PFSK-1 (cell line): ENCODE measurements around the gene CNNM3.

Experiments used
- FOXP2 ChIP-seq: optimal IDR thresholded peaks from 2 replicates; pipeline ENCODE3; 2011; ENCODE audit warnings: borderline replicate concordance, control low read depth, inconsistent platforms; ENCODE audit not compliant: insufficient read depth; ENCODE audit errors: extremely low read length, extremely low read depth
- POLR2AphosphoS5 ChIP-seq: IDR thresholded peaks from 2 replicates; pipeline ENCODE4 v1.6.1; 2012; ENCODE audit warnings: low read depth, mild to moderate bottlenecking, control low read depth, low read length, moderate library complexity
- SIN3A ChIP-seq: IDR thresholded peaks from 2 replicates; pipeline ENCODE4 v1.6.1; 2012; ENCODE audit warnings: mild to moderate bottlenecking, low read length, moderate library complexity, borderline replicate concordance; ENCODE audit not compliant: insufficient read depth
- TAF1 ChIP-seq: IDR thresholded peaks from 2 replicates; pipeline ENCODE4 v1.6.1; 2012; ENCODE audit warnings: low read length, control low read depth, borderline replicate concordance; ENCODE audit not compliant: insufficient read depth
- TF ChIP-seq, protein P1 (sequence below), 2 experiments: IDR thresholded peaks; 2 replicates each; pipeline versions ENCODE4 v1.6.1 to v1.8.0; 2011 to 2012; ENCODE audit warnings: low read depth in 2 of 2, low read length in 2 of 2, control low read depth in 1 of 2, inconsistent platforms in 1 of 2, mild to moderate bottlenecking in 1 of 2, moderate library complexity in 1 of 2; ENCODE audit not compliant: insufficient read depth in 1 of 2

The CNNM3 gene

DNA sequence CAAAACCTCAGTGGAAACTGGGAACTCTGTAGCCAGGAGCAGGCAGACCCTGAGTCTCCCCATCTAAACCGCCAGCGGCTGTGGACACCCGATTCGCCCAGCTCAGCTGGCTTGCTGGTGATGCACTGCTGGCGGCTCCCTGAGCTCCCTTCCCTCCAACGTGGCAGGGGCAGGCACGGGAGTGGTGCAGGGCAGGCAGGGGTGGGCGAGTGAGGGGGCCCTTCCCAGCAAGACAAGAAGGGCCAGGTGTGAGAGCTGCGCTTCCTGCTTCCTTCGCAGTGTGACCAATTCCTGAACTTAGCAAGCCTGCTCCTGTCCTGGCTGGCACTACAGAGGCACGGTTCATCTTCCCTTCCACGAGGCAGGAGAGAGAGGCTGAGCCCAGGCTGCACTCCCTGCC is 66.2 kb downstream of the CNNM3 start:
- no peak for TF ChIP-seq TAF1
- no peak for TF ChIP-seq POLR2AphosphoS5
- TF ChIP-seq FOXP2 = no peak
- TF ChIP-seq, protein P1, sequence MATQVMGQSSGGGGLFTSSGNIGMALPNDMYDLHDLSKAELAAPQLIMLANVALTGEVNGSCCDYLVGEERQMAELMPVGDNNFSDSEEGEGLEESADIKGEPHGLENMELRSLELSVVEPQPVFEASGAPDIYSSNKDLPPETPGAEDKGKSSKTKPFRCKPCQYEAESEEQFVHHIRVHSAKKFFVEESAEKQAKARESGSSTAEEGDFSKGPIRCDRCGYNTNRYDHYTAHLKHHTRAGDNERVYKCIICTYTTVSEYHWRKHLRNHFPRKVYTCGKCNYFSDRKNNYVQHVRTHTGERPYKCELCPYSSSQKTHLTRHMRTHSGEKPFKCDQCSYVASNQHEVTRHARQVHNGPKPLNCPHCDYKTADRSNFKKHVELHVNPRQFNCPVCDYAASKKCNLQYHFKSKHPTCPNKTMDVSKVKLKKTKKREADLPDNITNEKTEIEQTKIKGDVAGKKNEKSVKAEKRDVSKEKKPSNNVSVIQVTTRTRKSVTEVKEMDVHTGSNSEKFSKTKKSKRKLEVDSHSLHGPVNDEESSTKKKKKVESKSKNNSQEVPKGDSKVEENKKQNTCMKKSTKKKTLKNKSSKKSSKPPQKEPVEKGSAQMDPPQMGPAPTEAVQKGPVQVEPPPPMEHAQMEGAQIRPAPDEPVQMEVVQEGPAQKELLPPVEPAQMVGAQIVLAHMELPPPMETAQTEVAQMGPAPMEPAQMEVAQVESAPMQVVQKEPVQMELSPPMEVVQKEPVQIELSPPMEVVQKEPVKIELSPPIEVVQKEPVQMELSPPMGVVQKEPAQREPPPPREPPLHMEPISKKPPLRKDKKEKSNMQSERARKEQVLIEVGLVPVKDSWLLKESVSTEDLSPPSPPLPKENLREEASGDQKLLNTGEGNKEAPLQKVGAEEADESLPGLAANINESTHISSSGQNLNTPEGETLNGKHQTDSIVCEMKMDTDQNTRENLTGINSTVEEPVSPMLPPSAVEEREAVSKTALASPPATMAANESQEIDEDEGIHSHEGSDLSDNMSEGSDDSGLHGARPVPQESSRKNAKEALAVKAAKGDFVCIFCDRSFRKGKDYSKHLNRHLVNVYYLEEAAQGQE (IDR thresholded peaks at IDR 0.05; ENCODE audit: insufficient read depth in 1 of 2, low read depth in 2 of 2, low read length in 2 of 2) = no peak
- no peak for TF ChIP-seq SIN3A

DNA sequence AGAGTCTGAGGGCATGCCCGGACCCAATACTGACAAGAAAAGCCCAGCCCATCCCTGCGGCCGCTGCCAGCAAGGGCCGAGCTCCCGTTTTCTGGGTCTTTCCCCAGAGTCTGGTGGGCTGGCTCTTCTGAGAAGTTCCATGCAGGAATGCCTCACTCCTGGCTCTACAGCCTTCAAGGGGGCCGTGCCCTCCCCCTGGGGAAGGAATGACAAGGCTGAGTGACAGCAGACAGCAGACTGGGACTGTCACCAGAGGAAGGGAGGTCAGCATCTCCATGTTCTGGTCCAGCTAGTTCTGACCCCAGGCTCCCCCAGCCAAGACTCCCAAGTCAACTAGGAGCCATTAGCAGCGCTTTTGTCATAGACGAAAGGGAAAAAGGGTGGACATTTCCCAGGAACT is 66.8 kb downstream of the CNNM3 start:
- TF ChIP-seq TAF1 (no peak), FOXP2 (no peak), SIN3A (no peak), POLR2AphosphoS5 (no peak)
- TF ChIP-seq, protein P1 (IDR thresholded peaks at IDR 0.05; ENCODE audit: insufficient read depth in 1 of 2, low read depth in 2 of 2, low read length in 2 of 2) = no peak

DNA sequence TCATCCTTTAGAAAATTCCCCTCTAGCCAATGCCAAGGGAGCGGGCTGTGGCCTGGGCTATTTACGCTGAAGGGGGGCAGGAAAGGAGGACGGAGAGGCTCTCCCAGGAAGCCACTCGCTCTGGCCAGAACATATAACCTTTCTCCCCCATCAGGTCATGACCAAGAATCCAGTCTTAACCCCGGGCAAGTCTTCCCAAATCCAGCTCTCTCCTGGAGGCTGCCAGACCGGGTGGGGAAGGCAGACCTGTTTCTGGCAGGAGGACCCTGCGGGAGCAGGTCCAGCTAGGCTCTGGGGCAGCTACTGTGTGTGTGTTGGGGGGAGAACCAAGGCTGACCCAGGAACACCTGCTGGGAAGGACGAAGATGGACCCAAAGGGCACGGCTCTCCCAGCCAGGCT is 67.2 kb downstream of the CNNM3 start:
- TF ChIP-seq SIN3A (no peak), POLR2AphosphoS5 (no peak)
- TF ChIP-seq, protein P1 (IDR thresholded peaks at IDR 0.05; ENCODE audit: insufficient read depth in 1 of 2, low read depth in 2 of 2, low read length in 2 of 2) = no peak
